ENCODE measurements around the gene CPSF4L. TPM values are rescaled to one million over a fixed set of nuclear protein-coding genes. Genes with fewer than 3 reads are reported as not detected.
"Not testable (repeated sequence)": the region's sequence is repeated elsewhere in the genome, so short reads cannot be mapped to it uniquely, and the experiment has no call there.

Gene CPSF4L
- total RNA-seq, 1 experiment from 2014 or later, result not detected

DNA sequence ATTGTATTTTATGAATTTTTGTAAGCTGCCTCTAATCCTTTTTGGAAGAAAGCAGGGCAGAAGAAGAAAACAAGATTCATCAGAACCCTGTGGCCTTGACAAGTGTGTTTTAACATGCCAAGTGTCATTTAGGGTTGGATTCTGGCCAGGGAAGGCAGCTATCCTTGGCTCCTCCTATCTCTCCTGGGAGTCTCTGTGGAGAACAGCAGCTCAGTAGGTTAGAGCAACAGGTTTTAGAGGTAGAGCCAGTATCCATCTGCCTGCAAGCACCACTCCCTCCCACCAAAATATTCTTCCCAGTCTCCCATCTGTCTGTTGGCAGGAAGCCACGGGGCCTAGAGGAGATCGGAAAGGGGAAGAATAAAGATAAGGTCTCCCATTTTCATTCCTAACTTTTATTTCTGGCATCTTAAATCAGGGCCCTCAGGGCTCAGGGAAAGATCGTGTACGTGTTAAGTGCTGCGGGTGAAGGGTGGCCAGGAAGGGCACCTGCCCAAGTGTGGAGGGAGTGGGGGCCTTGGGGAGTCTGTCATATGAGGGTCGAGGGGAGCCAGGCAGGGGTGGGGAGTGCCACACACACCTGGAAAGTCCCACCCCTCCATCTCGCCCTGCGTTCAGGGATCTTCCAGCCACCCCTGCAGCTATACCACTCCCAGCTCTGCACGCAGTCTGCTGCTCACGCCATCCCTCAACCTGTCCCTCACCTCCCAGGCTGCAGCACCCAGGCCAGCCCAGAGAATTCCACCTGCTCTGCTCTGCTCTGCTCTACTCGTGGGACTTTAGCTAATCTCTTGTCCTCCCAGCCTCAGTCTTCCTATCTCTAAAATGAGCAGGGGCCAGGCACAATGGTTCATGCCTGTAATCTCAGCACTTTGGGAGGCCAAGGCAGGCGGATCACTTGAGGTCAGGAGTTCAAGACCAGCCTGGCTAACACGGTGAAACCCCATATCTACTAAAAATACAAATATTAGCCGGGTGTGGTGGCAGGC is 17.1 kb upstream of the CPSF4L start:
- in situ Hi-C loops (cut with HindIII; ENCODE audit: low pct_unique_long_range_greater_than_20kb, low sequenced_read_pairs), result no loop called here
- DNase-seq (ENCODE audit: low read depth, low spot score), result no peak

DNA sequence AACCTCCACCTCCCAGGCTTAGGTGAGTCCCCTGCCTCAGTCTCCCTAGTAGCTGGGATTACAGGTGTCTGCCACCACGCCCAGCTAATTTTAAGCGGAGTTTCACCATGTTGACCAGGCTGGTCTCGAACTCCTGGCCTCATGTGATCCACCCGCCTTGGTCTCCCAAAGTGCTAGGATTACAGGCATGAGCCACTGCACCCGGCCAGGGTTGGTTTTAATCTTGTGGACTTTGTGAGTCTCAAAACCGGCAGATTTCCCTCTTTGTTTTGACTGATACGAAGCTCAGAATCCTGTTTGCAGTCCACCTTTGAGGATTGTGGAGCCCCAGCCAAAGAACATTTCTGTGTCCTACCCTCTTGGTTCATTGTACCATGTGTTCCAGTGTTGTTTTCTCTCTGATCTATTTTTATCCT is 16.4 kb upstream of the CPSF4L start:
- no peak for DNase-seq (ENCODE audit: low read depth, low spot score)
- in situ Hi-C loops (cut with HindIII; ENCODE audit: low pct_unique_long_range_greater_than_20kb, low sequenced_read_pairs), result no loop called here

DNA sequence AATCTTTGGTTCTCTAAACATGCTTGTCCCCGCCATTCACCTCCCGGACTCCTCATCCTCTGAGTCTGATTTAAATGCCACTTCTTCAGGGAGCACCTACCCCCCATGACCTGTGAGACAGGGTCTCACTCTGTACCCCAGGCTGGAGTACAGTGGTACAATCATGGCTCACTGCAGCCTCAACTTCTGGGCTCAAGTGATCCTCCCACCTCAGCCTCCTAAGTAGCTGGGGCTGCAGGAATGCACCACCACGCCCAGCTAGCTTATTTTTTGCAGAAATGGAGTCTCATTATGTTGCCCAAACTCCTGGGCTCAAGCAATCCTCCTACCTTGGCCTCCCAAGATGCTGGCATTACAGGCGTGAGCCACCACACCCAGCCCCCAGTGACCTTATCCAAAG is 12.8 kb upstream of the CPSF4L start:
- in situ Hi-C loops (cut with HindIII; ENCODE audit: low pct_unique_long_range_greater_than_20kb, low sequenced_read_pairs), result no loop called here
- no peak for DNase-seq (ENCODE audit: low read depth, low spot score)

DNA sequence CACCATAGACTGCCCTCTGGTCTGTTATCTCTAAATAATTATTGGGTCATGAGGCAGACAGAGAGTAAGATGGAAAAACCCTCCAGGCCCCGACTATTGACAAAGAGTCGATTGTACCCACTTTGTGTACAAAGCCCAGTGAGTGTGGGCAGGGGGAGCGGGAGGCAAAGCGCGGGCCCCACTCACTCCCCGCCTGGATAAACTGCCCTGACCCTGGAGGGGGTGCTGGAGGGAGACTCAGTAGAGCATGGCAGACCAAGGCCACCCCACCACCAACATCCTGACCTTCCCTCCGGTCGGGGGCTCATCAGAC is 11.2 kb upstream of the CPSF4L start:
- in situ Hi-C loops (cut with HindIII; ENCODE audit: low pct_unique_long_range_greater_than_20kb, low sequenced_read_pairs), result no loop called here
- peak; percentile 98 for DNase-seq (ENCODE audit: low read depth, low spot score)

DNA sequence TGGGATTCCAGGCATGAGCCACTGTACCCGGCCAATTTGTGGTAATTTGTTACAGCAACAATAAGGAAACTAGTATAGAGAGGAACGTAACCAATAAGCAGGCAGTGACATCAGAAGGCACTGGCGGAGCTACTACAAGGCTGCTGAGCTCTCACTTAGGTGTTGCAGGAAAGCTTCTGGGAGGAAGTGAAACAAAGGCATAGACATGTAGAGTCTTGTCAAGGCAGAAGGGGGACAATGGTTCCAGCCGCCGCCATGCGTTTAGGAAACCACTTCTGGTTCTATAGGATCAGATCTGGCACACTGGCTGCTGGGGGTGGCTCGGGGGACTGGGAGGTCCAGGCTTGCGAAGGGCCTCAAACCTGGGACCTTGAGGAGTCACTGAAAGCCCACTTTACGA is 9.4 kb upstream of the CPSF4L start:
- in situ Hi-C loops (cut with HindIII; ENCODE audit: low pct_unique_long_range_greater_than_20kb, low sequenced_read_pairs), result no loop called here
- no peak for DNase-seq (ENCODE audit: low read depth, low spot score)

DNA sequence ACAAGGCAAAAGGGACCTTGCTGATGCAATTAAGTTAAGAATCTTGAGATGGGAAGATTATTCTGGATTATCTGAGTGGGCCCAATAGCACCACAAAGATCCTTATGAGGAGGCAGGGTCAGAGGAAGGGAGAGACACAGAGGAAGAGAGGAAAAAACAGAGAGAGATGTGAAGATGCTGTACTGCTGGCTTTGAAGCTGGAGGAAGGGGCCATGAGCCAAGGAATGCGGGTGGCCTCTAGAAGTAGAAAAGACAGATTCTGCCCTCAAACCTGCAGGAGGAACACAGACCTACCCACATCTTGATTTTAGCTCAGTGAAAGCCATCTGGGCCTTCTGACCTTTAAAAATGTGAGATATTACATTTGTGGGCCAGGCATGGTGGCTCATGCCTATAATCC is 8.1 kb upstream of the CPSF4L start:
- in situ Hi-C loops (cut with HindIII; ENCODE audit: low pct_unique_long_range_greater_than_20kb, low sequenced_read_pairs), result no loop called here
- DNase-seq (ENCODE audit: low read depth, low spot score), result no peak

DNA sequence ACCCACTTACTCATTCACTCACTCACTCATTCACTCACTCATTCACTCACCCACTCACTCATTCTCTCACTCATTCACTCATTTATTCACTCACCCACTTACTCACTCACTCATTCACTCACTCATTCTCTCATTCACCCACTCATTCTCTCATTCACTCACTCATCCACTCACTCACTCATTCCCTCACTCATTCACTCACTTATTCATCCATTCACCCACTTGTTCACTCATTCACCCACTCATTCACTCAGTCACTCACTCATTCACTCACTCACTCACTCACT is 7.6 kb upstream of the CPSF4L start:
- DNase-seq (ENCODE audit: low read depth, low spot score), result no peak
- in situ Hi-C loops (cut with HindIII; ENCODE audit: low pct_unique_long_range_greater_than_20kb, low sequenced_read_pairs), result no loop called here

DNA sequence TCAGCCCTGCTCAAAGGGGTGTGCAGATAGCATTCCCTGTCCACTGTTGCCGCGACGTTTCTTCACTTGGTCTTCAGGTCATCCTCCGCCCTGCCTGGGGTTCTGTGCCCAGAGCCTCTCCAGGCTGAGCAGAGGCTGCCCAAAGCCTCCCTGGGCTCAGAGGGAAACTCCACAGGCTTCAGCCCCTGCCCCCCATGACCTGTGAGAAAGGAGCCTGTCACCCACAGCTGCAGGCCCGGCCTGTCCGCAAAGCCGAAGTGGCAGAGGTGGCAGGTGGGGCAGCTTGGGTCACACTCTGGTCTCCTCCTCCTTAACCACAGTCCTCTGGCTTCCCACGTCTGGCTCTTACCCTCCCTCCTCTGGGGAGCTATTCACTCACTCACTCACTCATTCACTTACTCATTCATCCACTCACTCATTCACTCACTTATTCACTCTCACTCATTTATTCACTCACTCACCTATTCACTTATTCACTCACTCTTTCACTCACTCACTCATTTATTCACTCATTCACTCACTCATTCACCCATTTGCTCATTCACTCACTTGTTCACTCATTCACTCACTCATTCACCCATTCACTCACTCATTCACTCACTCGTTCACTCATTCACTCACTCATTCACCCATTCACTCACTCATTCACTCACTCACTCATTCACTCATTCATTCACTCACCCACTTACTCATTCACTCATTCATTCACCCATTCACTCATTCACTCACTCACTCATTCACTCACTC is 7.1 kb upstream of the CPSF4L start:
- in situ Hi-C loops (cut with HindIII; ENCODE audit: low pct_unique_long_range_greater_than_20kb, low sequenced_read_pairs), result no loop called here

DNA sequence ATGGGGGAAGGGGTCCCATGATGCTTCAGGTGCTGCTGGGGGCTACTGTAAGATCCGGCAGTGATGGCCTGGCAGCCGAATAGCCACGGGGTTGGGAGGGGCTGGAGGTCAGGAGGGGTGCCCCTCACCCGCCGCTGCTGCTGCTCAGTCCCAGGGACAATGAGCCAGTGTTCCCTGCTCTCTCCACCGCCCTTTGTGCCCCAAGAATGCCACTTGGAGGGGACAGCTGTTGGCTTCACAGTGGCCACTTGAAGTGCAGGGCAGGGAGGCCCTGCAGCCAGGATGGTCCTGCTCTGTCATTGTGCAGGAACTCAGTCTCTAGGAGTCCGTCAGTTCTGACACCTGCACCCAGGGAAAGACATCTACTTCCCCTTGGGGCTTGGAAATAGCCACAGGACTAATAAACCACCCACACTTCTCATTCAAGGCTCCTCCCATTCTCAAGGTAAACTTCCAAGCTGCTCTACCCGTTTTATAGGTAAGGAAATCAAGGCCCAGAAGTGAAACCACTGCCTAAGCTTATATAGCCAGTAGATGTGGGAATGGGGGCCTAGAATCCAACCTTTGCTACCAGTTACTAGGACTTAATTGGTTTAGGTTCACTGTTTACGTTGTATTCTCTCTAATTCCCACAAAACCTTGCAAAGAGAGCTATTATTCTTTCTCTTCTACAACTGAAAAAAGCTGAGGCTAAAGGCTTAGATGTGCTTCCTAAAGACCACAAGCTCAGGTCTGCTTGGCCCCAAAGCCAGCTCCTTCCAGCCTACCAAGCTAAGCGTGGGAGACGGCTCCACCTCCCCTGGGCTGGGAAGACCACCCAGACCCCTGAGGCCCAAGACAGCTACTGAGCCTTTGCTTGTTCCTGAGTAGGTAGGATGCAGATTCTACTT is 6.2 kb upstream of the CPSF4L start:
- DNase-seq (ENCODE audit: low read depth, low spot score), result peak; percentile 44
- in situ Hi-C loops (cut with HindIII; ENCODE audit: low pct_unique_long_range_greater_than_20kb, low sequenced_read_pairs), result no loop called here

More for the DNA sequence above, 7.1 kb upstream of the CPSF4L start:
- no peak for DNase-seq (ENCODE audit: low read depth, low spot score)

DNA sequence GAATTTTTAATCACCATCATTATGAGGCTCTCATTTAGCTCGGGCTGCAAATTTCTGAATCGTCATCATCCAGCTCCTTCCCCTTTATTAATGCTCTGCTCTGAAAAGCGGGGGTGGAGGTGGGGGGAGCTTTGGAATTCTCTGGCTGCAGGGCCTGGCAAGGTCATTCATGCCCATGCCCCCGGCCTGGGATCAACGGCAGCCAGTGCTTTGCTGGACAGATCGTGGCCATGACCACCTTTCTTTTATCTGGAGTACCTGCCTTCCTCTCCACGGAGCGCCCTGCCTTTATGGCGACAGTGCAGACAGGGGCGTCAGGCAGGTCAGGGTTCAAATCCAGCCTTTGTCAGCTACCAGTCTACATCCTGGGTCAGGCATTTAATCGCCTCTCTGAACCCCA is 5.1 kb upstream of the CPSF4L start:
- in situ Hi-C loops (cut with HindIII; ENCODE audit: low pct_unique_long_range_greater_than_20kb, low sequenced_read_pairs), result no loop called here
- DNase-seq (ENCODE audit: low read depth, low spot score), result no peak

DNA sequence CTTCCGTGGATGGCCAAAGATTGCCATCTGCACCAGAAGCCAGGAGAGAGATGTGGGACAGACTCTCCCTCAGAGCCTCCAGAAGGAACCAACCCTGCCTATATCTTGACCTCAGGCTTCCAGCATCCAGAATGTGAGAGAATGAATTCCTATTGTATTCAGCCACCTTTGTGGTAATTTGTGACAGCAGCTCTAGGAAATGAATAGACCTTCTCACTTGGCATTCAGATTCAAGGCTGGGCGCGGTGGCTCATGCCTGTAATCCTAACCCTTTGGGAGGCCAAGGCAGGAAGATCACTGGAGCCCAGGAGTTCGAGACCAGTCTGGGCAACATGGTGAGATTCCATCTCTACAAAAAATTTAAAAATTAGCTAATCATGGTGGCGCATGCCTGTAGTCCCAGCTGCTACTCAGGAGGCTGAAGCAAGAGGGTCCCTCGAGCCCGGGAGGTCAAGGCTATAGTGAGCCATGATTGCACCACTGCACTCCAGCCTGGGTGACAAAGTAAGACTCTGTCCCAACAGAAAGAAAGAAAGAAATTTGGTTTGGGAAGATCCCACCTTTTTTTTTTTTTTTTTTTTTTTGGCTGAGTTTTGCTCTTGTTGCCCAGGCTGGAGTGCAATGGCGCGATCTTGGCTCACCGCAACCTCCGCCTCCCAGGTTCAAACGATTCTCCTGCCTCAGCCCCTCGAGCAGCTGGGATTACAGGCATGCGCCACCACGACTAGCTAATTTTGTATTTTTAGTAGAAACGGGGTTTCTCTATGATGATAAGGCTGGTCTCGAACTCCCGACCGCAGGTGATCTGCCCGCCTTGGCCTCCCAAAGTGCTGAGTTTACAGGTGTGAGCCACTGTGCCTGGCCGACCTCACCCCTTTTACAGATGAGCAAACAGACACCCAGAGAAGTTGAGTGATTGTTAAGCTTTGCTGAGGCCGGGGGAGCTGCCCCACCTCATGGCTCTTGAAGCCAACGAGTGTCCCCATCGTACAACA is 4.3 kb upstream of the CPSF4L start:
- DNase-seq (ENCODE audit: low read depth, low spot score), result peak; percentile 29
- in situ Hi-C loops (cut with HindIII; ENCODE audit: low pct_unique_long_range_greater_than_20kb, low sequenced_read_pairs), result no loop called here

DNA sequence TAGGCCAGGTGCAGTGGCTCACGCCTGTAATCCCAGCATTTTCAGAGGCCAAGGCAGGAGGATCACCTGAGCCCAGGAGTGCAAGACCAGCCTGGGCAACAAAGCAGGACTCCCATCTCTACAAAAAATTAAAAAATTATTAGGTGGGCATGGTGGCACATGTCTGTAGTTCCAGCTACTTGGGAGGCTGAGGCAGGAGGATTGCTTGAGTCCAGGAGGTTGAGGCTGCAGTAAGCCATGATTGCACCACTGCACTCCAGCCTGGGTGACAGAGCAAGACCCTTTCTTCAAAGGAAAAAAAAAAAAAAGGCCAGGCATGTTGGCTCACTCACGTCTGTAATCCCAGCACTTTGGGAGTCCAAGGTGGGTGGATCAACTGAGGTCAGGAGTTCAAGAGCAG is 2.8 kb upstream of the CPSF4L start:
- DNase-seq (ENCODE audit: low read depth, low spot score); in situ Hi-C loops (cut with HindIII; ENCODE audit: low pct_unique_long_range_greater_than_20kb, low sequenced_read_pairs): not testable (repeated sequence)

DNA sequence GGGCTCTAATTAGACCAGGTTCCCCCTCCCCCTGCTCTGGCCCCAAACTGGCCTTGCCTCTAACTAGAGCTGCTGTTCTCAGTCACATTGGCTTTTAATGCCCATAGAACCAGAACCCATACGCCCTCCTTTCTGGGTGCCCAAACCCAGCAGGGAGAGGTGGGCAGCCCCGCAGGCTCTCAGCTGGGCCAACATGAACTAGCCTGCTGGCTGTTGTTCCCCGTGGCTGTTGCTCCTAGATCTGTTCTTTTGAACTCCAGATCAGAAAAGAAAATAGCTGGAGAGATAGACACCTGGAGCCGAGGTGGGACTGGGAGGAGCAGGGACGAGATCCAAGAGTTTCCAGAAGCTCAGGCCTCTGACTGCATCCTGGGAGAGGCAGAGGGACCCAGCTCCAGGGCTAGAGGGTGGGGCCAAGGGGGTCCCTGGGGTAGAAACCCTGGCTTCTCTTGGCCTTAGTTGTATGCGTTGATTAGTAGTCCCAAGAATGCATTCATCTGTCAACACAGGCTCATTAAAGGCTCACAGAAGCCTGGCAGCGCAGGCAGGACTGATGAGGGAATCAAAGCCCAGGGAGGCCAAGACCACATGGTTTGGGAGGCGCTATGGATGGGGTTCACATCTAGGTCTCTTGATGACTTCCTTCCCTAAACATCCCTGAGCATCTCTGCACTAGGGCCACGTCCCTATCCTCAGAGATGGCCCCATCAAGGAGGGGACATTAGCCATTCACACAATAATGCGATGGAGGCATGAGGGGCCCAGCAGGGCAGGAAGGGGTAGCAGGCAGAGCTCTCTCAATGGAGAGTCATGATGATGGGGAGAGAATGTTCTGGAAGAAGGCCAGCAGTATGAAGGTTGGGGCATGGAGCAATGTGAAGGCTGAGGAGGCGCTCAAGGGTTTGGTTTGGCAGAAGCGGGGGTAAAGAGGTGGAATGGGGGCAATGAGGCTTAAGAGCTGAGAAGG is 1.3 kb upstream of the CPSF4L start:
- no peak for DNase-seq (ENCODE audit: low read depth, low spot score)
- in situ Hi-C loops (cut with HindIII; ENCODE audit: low pct_unique_long_range_greater_than_20kb, low sequenced_read_pairs), result no loop called here

DNA sequence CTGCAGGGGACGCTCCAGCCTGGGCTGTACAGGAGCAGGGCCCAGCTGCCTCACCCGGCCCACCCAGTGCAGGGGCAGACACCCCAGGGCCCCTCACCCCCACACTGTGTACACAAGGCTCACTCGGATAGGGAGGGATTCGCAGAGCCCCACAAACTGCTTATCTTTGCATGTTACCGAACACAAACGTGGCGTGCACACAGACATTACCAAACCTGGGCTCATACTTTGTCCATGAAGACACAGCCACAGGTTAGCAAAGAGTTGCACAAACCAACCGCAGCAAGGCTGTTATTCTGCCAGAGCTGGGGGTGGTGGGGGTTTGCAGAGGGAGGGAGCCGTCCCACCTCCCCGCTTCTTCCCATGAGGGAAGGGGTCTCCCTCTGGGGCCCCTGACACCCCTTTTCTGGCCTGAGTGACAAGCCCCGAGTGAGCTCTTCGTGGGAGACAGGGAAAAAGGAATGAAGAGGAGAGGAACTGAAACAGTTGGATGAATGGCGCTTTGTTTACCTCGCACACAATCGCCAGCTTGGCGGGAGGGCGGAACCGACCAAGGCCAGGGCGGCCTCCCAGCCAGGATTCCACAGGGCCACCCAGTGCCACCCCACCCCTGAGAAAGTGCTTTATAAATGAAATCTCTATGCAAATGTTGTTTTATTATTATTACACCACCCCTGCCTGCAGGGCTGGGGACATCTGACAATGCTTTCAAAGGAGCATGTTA is 434 bp upstream of the CPSF4L start:
- in situ Hi-C loops (cut with HindIII; ENCODE audit: low pct_unique_long_range_greater_than_20kb, low sequenced_read_pairs), result no loop called here

DNA sequence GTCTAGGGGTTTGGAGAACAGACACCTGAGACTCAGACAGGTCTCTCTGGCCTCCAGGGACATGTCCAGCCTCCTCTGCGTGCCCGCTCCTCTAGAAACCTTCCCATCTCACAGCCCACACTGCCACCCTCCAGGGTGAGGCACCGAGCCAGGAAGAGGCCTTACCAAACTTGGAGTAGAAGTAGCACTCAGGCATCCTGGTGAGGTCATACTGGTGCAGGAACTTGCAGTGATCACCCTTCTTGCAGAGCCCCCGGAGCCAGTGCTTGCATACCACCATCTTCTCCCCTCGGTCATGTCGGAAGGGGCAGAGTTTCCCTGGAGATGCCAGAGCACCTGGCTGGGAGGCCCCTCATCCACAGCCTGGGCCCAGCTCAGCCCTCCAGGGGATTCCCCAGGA is 4.2 kb downstream of the CPSF4L start:
- DNase-seq (ENCODE audit: low read depth, low spot score), result no peak
- in situ Hi-C loops (cut with HindIII; ENCODE audit: low pct_unique_long_range_greater_than_20kb, low sequenced_read_pairs), result no loop called here

More for the DNA sequence above, 434 bp upstream of the CPSF4L start:
- peak; percentile 91 for DNase-seq (ENCODE audit: low read depth, low spot score)

Data from SK-MEL-5 (cell line).